GM19467 (cell line): ENCODE measurements around the gene INTS7.

Experiments
- ATAC-seq: cut with Tn5 transposase; IDR thresholded peaks from one replicate; pipeline ENCODE4 v1.9.1; 2021; ENCODE audit warnings: mild to moderate bottlenecking, moderate library complexity; ENCODE audit not compliant: unreplicated experiment

The INTS7 gene

GRCh38 chr1:211910113-211910884, 125.1 kb downstream of the INTS7 start:
- no peak for ATAC-seq

GRCh38 chr1:211909395-211909794, 126.0 kb downstream of the INTS7 start:
- no peak for ATAC-seq

- ATAC-seq, result no peak
These were observed 126.4 kb downstream of the INTS7 start for GRCh38 chr1:211908951-211909350.

- ATAC-seq, result no peak
These were observed 126.9 kb downstream of the INTS7 start for GRCh38 chr1:211908453-211908852.

GRCh38 chr1:211903490-211904245, 131.7 kb downstream of the INTS7 start:
- ATAC-seq, result no peak

GRCh38 chr1:211902624-211903291, 132.6 kb downstream of the INTS7 start:
- no peak for ATAC-seq

GRCh38 chr1:211901945-211902344, 133.4 kb downstream of the INTS7 start:
- ATAC-seq, result no peak

- ATAC-seq, result no peak
These were observed 134.9 kb downstream of the INTS7 start for GRCh38 chr1:211900441-211900840.

GRCh38 chr1:211896958-211897357, 138.4 kb downstream of the INTS7 start:
- no peak for ATAC-seq

- no peak for ATAC-seq
These were observed 140.1 kb downstream of the INTS7 start for GRCh38 chr1:211895126-211895759.

- ATAC-seq, result no peak
These were observed 141.0 kb downstream of the INTS7 start for GRCh38 chr1:211894312-211894711.

GRCh38 chr1:211893260-211893659, 142.1 kb downstream of the INTS7 start:
- ATAC-seq, result no peak

GRCh38 chr1:211892577-211892976, 142.8 kb downstream of the INTS7 start:
- ATAC-seq, result no peak

- no peak for ATAC-seq
These were observed 143.6 kb downstream of the INTS7 start for GRCh38 chr1:211891708-211892107.
